ENCODE results near the gene SLC23A1.

Gene SLC23A1

GRCh38 chr5:139379626-139380449, 3.3 kb downstream of the SLC23A1 start:
- H3K4me3 ChIP-seq (replicated peaks in 1 of 2; ENCODE audit: low read depth in 2 of 2, low read length in 2 of 2): no peak overlapping the region
- no peak for TF ChIP-seq CTCF (IDR thresholded peaks at IDR 0.05; ENCODE audit: low read depth, low read length)
- no peak for DNase-seq (ENCODE audit: low read depth in 2 of 2)

GRCh38 chr5:139378941-139379361, 4.1 kb downstream of the SLC23A1 start:
- no peak for DNase-seq (ENCODE audit: low read depth in 2 of 2)
- H3K4me3 ChIP-seq (replicated peaks in 1 of 2; ENCODE audit: low read depth in 2 of 2, low read length in 2 of 2): no peak overlapping the region
- TF ChIP-seq CTCF (IDR thresholded peaks at IDR 0.05; ENCODE audit: low read depth, low read length): no peak

- TF ChIP-seq CTCF (IDR thresholded peaks at IDR 0.05; ENCODE audit: low read depth, low read length): no peak
- no peak for DNase-seq (ENCODE audit: low read depth in 2 of 2)
- no peak overlapping the region for H3K4me3 ChIP-seq (replicated peaks in 1 of 2; ENCODE audit: low read depth in 2 of 2, low read length in 2 of 2)
Observed at GRCh38 chr5:139378101-139378825, 4.8 kb downstream of the SLC23A1 start.

- no peak for TF ChIP-seq CTCF (IDR thresholded peaks at IDR 0.05; ENCODE audit: low read depth, low read length)
- H3K4me3 ChIP-seq (replicated peaks in 1 of 2; ENCODE audit: low read depth in 2 of 2, low read length in 2 of 2): no peak overlapping the region
- DNase-seq (ENCODE audit: low read depth in 2 of 2): no peak
Observed at GRCh38 chr5:139377226-139377625, 5.9 kb downstream of the SLC23A1 start.

- no peak for DNase-seq (ENCODE audit: low read depth in 2 of 2)
- no peak for TF ChIP-seq CTCF (IDR thresholded peaks at IDR 0.05; ENCODE audit: low read depth, low read length)
- H3K4me3 ChIP-seq (replicated peaks in 1 of 2; ENCODE audit: low read depth in 2 of 2, low read length in 2 of 2): no peak overlapping the region
Observed at GRCh38 chr5:139376364-139376763, 6.7 kb downstream of the SLC23A1 start.

GRCh38 chr5:139374909-139375308, 8.2 kb downstream of the SLC23A1 start:
- no peak for DNase-seq (ENCODE audit: low read depth in 2 of 2)
- H3K4me3 ChIP-seq (replicated peaks in 1 of 2; ENCODE audit: low read depth in 2 of 2, low read length in 2 of 2): no peak overlapping the region
- TF ChIP-seq CTCF (IDR thresholded peaks at IDR 0.05; ENCODE audit: low read depth, low read length): no peak

All from cardiac fibroblast (primary cell).